ENCODE data around the gene RERE. TPM values are rescaled to one million over a fixed set of nuclear protein-coding genes. Genes with fewer than 3 reads are reported as not detected.
A peak's percentile ranks its signal among the peaks of the same experiment; 100 is the strongest.

RERE gene
- total RNA-seq, 2 donors from 2014 or later = 95.0 to 102 TPM

GRCh38 chr1:8663090-8663802 lies 154.2 kb downstream of the RERE start:
- ATAC-seq = no peak
- DNase-seq = no peak
- intact Hi-C loops (cut with DNase I, micrococcal nuclease) = no loop called here

GRCh38 chr1:8662380-8663072 lies 154.9 kb downstream of the RERE start:
- intact Hi-C loops (cut with DNase I, micrococcal nuclease) = no loop called here
- DNase-seq = no peak
- no peak for ATAC-seq

GRCh38 chr1:8661185-8662110 lies 156.0 kb downstream of the RERE start:
- intact Hi-C loops (cut with DNase I, micrococcal nuclease) = no loop called here
- ATAC-seq (peak; percentile 29), DNase-seq (peak in 1 of 2 donors; percentile 31)

GRCh38 chr1:8660411-8660828 lies 157.0 kb downstream of the RERE start:
- intact Hi-C loops (cut with DNase I, micrococcal nuclease) = no loop called here
- peak in 1 of 2 donors; percentile 17 for DNase-seq
- ATAC-seq = no peak

- ATAC-seq (no peak), DNase-seq (no peak)
- intact Hi-C loops (cut with DNase I, micrococcal nuclease) = no loop called here
Observed at GRCh38 chr1:8659593-8659992, 157.8 kb downstream of the RERE start.

- intact Hi-C loops (cut with DNase I, micrococcal nuclease) = no loop called here
- DNase-seq (no peak), ATAC-seq (no peak)
Observed at GRCh38 chr1:8653878-8654277, 163.6 kb downstream of the RERE start.

GRCh38 chr1:8652467-8653046 lies 164.9 kb downstream of the RERE start:
- ATAC-seq (peak; percentile 31), DNase-seq (no peak)
- intact Hi-C loops (cut with DNase I, micrococcal nuclease) = no loop called here

GRCh38 chr1:8651962-8652361 lies 165.5 kb downstream of the RERE start:
- ATAC-seq (no peak), DNase-seq (no peak)
- intact Hi-C loops (cut with DNase I, micrococcal nuclease) = no loop called here

GRCh38 chr1:8651236-8651890 lies 166.1 kb downstream of the RERE start:
- intact Hi-C loops (cut with DNase I, micrococcal nuclease) = no loop called here
- DNase-seq (no peak), ATAC-seq (no peak)

- DNase-seq = no peak
- ATAC-seq = no peak
- intact Hi-C loops (cut with DNase I, micrococcal nuclease) = no loop called here
Observed at GRCh38 chr1:8649875-8650274, 167.6 kb downstream of the RERE start.

- intact Hi-C loops (cut with DNase I, micrococcal nuclease) = no loop called here
- DNase-seq = no peak
- ATAC-seq = no peak
Observed at GRCh38 chr1:8649027-8649426, 168.4 kb downstream of the RERE start.

- ATAC-seq (no peak), DNase-seq (no peak)
- intact Hi-C loops (cut with DNase I, micrococcal nuclease) = no loop called here
Observed at GRCh38 chr1:8646996-8647395, 170.4 kb downstream of the RERE start.

GRCh38 chr1:8646189-8646588 lies 171.3 kb downstream of the RERE start:
- DNase-seq (no peak), ATAC-seq (no peak)
- intact Hi-C loops (cut with DNase I, micrococcal nuclease) = no loop called here

- ATAC-seq (peak; percentile 42), DNase-seq (no peak)
- intact Hi-C loops (cut with DNase I, micrococcal nuclease) = no loop called here
Observed at GRCh38 chr1:8643542-8644536, 173.6 kb downstream of the RERE start.

GRCh38 chr1:8642114-8642513 lies 175.3 kb downstream of the RERE start:
- no peak for DNase-seq
- no peak for ATAC-seq
- intact Hi-C loops (cut with DNase I, micrococcal nuclease) = no loop called here

- intact Hi-C loops (cut with DNase I, micrococcal nuclease) = no loop called here
- no peak for DNase-seq
- no peak for ATAC-seq
Observed at GRCh38 chr1:8641377-8641997, 176.0 kb downstream of the RERE start.

- ATAC-seq (no peak), DNase-seq (no peak)
- intact Hi-C loops (cut with DNase I, micrococcal nuclease) = no loop called here
Observed at GRCh38 chr1:8640950-8641349, 176.5 kb downstream of the RERE start.
